ENCODE data around the gene MGLL.

The MGLL gene

GRCh38 chr3:127692501-127693335 lies 129.6 kb downstream of the MGLL start:
- Histone ChIP-seq H3K4me3 (ENCODE audit: low read depth, low read length) (no peak overlapping the region), H3K79me2 (no peaks in the 10 kb centered on the region), H3K27me3 (ENCODE audit: control insufficient read depth, insufficient read depth, low read length) (no peaks in the 10 kb centered on the region), H3K9ac (no peak overlapping the region), H3K4me2 (ENCODE audit: low read length) (no peak overlapping the region), H2AFZ (no peak overlapping the region), H3K9me3 (ENCODE audit: control insufficient read depth, low read length) (no peaks in the 10 kb centered on the region), H3K4me1 (no peaks in the 10 kb centered on the region), H3K27ac (no peak overlapping the region), H3K36me3 (ENCODE audit: control insufficient read depth, insufficient read depth, low read length) (no peaks in the 10 kb centered on the region)
- TF ChIP-seq CTCF (IDR thresholded peaks at IDR 0.05), result no peak

GRCh38 chr3:127691974-127692373 lies 130.3 kb downstream of the MGLL start:
- no peak for TF ChIP-seq CTCF (IDR thresholded peaks at IDR 0.05)
- H3K79me2 ChIP-seq, result no peaks in the 10 kb centered on the region
- no peak overlapping the region for H3K9ac ChIP-seq
- H3K4me1 ChIP-seq, result no peaks in the 10 kb centered on the region
- H3K27ac ChIP-seq, result no peak overlapping the region
- H3K4me3 ChIP-seq (ENCODE audit: low read depth, low read length), result no peak overlapping the region
- no peaks in the 10 kb centered on the region for H3K27me3 ChIP-seq (ENCODE audit: control insufficient read depth, insufficient read depth, low read length)
- no peaks in the 10 kb centered on the region for H3K36me3 ChIP-seq (ENCODE audit: control insufficient read depth, insufficient read depth, low read length)
- no peaks in the 10 kb centered on the region for H3K9me3 ChIP-seq (ENCODE audit: control insufficient read depth, low read length)
- no peak overlapping the region for H2AFZ ChIP-seq
- no peak overlapping the region for H3K4me2 ChIP-seq (ENCODE audit: low read length)

- no peak overlapping the region for H3K9ac ChIP-seq
- H3K79me2 ChIP-seq, result no peaks in the 10 kb centered on the region
- no peaks in the 10 kb centered on the region for H3K4me1 ChIP-seq
- H3K4me2 ChIP-seq (ENCODE audit: low read length), result no peak overlapping the region
- H3K27me3 ChIP-seq (ENCODE audit: control insufficient read depth, insufficient read depth, low read length), result no peaks in the 10 kb centered on the region
- H3K36me3 ChIP-seq (ENCODE audit: control insufficient read depth, insufficient read depth, low read length), result no peaks in the 10 kb centered on the region
- H3K27ac ChIP-seq, result no peak overlapping the region
- H3K4me3 ChIP-seq (ENCODE audit: low read depth, low read length), result no peak overlapping the region
- no peak overlapping the region for H2AFZ ChIP-seq
- no peaks in the 10 kb centered on the region for H3K9me3 ChIP-seq (ENCODE audit: control insufficient read depth, low read length)
- TF ChIP-seq CTCF (IDR thresholded peaks at IDR 0.05), result no peak
These were observed 130.8 kb downstream of the MGLL start for GRCh38 chr3:127691489-127691888.

DNA sequence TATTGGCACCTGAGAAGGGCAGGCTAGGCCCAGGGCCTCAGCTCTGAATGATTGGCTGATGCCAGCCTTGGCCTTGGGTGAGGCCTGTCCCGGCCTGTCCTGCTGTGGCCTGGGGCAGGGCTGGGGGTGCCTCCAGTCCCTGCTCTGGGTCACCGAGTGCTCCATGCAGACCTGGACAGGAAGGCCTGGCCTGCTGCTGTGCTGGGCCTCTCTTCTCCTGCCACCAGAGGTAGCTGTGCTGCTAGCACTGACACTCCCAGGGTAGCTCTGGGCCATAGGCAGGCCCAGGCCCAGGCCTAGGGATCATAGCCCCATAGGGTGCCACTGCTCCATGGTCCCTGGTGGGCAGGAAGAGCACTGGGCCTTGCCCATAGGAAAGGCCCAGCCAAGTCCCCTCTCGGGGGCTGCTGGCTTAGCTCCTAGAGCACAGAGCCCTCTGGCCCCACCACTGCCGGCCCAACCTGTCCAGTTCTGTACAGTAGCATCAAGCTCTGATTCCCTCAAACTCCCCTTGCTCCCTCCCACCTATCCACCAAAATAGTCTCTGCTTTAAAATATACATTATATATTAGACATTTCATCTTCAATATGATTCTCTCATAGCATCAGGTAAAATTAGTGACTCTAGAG lies 131.4 kb downstream of the MGLL start:
- no peak overlapping the region for H3K27ac ChIP-seq
- no peaks in the 10 kb centered on the region for H3K4me1 ChIP-seq
- no peak overlapping the region for H3K9ac ChIP-seq

More for the DNA sequence above, 131.4 kb downstream of the MGLL start:
- Histone ChIP-seq H3K4me3 (ENCODE audit: low read depth, low read length) (no peak overlapping the region), H3K36me3 (ENCODE audit: control insufficient read depth, insufficient read depth, low read length) (no peaks in the 10 kb centered on the region), H3K9me3 (ENCODE audit: control insufficient read depth, low read length) (no peaks in the 10 kb centered on the region), H2AFZ (no peak overlapping the region), H3K79me2 (no peaks in the 10 kb centered on the region), H3K4me2 (ENCODE audit: low read length) (no peak overlapping the region), H3K27me3 (ENCODE audit: control insufficient read depth, insufficient read depth, low read length) (no peaks in the 10 kb centered on the region)
- no peak for TF ChIP-seq CTCF (IDR thresholded peaks at IDR 0.05)
